ENCODE data around the gene MORN5.

Gene MORN5

GRCh38 chr9:122244349-122244748 lies 84.6 kb downstream of the MORN5 start:
- intact Hi-C loops (cut with DNase I) = no loop called here
- no peak for DNase-seq

DNA sequence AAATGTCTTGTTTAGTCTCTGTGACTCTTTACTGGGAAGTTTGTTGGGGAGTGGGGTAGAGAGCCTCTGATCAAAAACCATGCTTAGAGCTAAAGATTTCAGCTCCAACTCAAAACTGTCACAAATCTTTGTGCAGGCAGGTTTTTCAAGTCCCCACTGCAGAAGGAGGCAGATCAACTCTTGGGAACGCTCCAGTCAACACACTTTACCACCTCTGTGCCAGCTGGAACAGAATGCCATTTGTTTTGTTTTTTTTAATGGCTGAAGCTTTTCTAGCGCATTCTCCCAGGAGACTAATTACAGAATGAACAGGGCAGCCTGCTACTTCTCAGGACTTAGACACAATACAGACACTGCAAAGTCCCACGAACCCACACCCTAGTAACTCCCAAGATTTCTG lies 87.0 kb downstream of the MORN5 start:
- DNase-seq = no peak
- intact Hi-C loops (cut with DNase I) = no loop called here

GRCh38 chr9:122248448-122248865 lies 88.7 kb downstream of the MORN5 start:
- intact Hi-C loops (cut with DNase I) = no loop called here
- no peak for DNase-seq
